ENCODE data around the gene UPK3A.

DNA sequence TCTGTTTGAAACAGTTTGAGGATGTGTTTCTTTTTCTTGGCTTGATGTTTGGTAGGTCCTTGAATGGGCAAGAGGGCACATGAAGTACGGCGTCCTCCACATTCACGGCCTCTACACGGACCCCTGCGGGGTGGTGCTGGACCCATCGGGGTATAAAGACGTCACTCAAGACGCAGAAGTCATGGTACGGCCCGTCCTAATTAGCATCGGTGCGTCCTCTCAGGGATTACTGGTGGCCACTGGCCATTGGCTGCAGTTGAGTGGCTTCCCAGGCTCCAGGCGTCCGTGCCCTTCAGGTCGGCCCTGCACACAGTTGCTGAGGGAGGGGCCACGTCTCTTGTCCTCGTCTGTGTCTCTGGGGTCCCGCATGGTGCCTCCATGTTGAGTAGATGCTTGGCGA is 45.8 kb downstream of the UPK3A start:
- TF ChIP-seq, protein P1, sequence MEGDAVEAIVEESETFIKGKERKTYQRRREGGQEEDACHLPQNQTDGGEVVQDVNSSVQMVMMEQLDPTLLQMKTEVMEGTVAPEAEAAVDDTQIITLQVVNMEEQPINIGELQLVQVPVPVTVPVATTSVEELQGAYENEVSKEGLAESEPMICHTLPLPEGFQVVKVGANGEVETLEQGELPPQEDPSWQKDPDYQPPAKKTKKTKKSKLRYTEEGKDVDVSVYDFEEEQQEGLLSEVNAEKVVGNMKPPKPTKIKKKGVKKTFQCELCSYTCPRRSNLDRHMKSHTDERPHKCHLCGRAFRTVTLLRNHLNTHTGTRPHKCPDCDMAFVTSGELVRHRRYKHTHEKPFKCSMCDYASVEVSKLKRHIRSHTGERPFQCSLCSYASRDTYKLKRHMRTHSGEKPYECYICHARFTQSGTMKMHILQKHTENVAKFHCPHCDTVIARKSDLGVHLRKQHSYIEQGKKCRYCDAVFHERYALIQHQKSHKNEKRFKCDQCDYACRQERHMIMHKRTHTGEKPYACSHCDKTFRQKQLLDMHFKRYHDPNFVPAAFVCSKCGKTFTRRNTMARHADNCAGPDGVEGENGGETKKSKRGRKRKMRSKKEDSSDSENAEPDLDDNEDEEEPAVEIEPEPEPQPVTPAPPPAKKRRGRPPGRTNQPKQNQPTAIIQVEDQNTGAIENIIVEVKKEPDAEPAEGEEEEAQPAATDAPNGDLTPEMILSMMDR (IDR thresholded peaks at IDR 0.05; ENCODE audit: insufficient read depth, low read length) = no peak
- TF ChIP-seq POLR2AphosphoS5 (IDR thresholded peaks at IDR 0.05; ENCODE audit: low read depth) = no peak
- TF ChIP-seq, protein P2, sequence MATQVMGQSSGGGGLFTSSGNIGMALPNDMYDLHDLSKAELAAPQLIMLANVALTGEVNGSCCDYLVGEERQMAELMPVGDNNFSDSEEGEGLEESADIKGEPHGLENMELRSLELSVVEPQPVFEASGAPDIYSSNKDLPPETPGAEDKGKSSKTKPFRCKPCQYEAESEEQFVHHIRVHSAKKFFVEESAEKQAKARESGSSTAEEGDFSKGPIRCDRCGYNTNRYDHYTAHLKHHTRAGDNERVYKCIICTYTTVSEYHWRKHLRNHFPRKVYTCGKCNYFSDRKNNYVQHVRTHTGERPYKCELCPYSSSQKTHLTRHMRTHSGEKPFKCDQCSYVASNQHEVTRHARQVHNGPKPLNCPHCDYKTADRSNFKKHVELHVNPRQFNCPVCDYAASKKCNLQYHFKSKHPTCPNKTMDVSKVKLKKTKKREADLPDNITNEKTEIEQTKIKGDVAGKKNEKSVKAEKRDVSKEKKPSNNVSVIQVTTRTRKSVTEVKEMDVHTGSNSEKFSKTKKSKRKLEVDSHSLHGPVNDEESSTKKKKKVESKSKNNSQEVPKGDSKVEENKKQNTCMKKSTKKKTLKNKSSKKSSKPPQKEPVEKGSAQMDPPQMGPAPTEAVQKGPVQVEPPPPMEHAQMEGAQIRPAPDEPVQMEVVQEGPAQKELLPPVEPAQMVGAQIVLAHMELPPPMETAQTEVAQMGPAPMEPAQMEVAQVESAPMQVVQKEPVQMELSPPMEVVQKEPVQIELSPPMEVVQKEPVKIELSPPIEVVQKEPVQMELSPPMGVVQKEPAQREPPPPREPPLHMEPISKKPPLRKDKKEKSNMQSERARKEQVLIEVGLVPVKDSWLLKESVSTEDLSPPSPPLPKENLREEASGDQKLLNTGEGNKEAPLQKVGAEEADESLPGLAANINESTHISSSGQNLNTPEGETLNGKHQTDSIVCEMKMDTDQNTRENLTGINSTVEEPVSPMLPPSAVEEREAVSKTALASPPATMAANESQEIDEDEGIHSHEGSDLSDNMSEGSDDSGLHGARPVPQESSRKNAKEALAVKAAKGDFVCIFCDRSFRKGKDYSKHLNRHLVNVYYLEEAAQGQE (IDR thresholded peaks at IDR 0.05; ENCODE audit: insufficient replicate concordance, low read depth) = no peak
